Kidney epithelial cell (primary cell): Measurements from ENCODE around the gene SLC51A. TPM values are rescaled to one million over a fixed set of nuclear protein-coding genes. Genes with fewer than 3 reads are reported as not detected.

Source experiments
- DNase-seq: peaks from one replicate; pipeline ENCODE4 v3.0.0-alpha.2; 2010; ENCODE audit warnings: low read depth
- H3K27me3 ChIP-seq: 2 replicates; pipeline ENCODE4 v1.6.0; 2011; ENCODE audit warnings: low read length; ENCODE audit not compliant: control insufficient read depth, insufficient read depth
- H3K36me3 ChIP-seq: 2 replicates; pipeline ENCODE4 v1.5.1; 2011; ENCODE audit warnings: low read length; ENCODE audit not compliant: control insufficient read depth, insufficient read depth
- H3K4me3 ChIP-seq: 2 replicates; pipeline ENCODE4 v1.5.1; 2011; ENCODE audit warnings: low read depth, mild to moderate bottlenecking, control low read depth, low read length
- CTCF ChIP-seq: IDR thresholded peaks from 2 replicates; pipeline ENCODE4 v1.5.1; 2011; ENCODE audit warnings: mild to moderate bottlenecking, moderate library complexity, low read length, control low read depth, inconsistent platforms; ENCODE audit not compliant: insufficient read depth, poor library complexity, severe bottlenecking
- total RNA-seq: library from RNA; depleted of rRNA; stranded (reverse); fragments of >200 nt; gene quantifications from 2 replicates; pipeline ENCODE4 v1.2.3, GENCODE V29; 2015

SLC51A gene
- total RNA-seq, 1 donor from 2014 or later: not detected

GRCh38 chr3:196194542-196194915 is 21.8 kb upstream of the SLC51A start:
- DNase-seq: no peak
- no peak overlapping the region for H3K4me3 ChIP-seq
- no peak for TF ChIP-seq CTCF
- no peaks in the 10 kb centered on the region for H3K27me3 ChIP-seq
- no peaks in the 10 kb centered on the region for H3K36me3 ChIP-seq

GRCh38 chr3:196195664-196196265 is 20.6 kb upstream of the SLC51A start:
- no peak for DNase-seq
- TF ChIP-seq CTCF: no peak
- Histone ChIP-seq H3K27me3 (no peaks in the 10 kb centered on the region), H3K4me3 (no peak overlapping the region), H3K36me3 (no peaks in the 10 kb centered on the region)

GRCh38 chr3:196197524-196197923 is 18.8 kb upstream of the SLC51A start:
- Histone ChIP-seq H3K4me3 (no peak overlapping the region), H3K27me3 (no peaks in the 10 kb centered on the region), H3K36me3 (no peaks in the 10 kb centered on the region)
- DNase-seq: no peak
- TF ChIP-seq CTCF: no peak

GRCh38 chr3:196198081-196198675 is 18.2 kb upstream of the SLC51A start:
- no peak for DNase-seq
- Histone ChIP-seq H3K4me3 (no peak overlapping the region), H3K27me3 (no peaks in the 10 kb centered on the region), H3K36me3 (no peaks in the 10 kb centered on the region)
- no peak for TF ChIP-seq CTCF

- no peak for DNase-seq
- no peaks in the 10 kb centered on the region for H3K36me3 ChIP-seq
- TF ChIP-seq CTCF: peak; percentile 18
- H3K27me3 ChIP-seq: peaks cover 5% of the 10 kb centered on the region
- H3K4me3 ChIP-seq: no peak overlapping the region
Observed at GRCh38 chr3:196198771-196199753, 17.3 kb upstream of the SLC51A start.
